ENCODE measurements around the gene DNAH9.

DNA sequence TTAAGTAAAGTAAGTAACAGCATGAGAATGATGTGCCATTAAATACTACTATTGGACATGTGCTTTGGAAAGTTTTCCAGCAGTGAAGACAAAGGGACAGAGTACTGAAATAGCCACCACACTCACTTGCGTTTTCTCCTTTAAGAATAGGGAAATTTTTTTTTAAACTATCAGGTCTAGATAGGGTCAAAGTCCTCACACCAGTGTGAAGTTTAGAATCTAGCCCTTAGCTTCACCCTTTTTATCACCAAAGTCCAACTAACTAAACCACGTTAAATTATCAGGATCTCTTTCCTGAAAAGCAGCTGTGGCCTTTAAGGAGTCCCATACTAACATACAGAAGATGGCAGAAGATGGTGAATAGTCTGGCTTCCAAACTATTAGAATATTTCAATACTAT lies 218.1 kb downstream of the DNAH9 start:
- TF ChIP-seq, protein P1, sequence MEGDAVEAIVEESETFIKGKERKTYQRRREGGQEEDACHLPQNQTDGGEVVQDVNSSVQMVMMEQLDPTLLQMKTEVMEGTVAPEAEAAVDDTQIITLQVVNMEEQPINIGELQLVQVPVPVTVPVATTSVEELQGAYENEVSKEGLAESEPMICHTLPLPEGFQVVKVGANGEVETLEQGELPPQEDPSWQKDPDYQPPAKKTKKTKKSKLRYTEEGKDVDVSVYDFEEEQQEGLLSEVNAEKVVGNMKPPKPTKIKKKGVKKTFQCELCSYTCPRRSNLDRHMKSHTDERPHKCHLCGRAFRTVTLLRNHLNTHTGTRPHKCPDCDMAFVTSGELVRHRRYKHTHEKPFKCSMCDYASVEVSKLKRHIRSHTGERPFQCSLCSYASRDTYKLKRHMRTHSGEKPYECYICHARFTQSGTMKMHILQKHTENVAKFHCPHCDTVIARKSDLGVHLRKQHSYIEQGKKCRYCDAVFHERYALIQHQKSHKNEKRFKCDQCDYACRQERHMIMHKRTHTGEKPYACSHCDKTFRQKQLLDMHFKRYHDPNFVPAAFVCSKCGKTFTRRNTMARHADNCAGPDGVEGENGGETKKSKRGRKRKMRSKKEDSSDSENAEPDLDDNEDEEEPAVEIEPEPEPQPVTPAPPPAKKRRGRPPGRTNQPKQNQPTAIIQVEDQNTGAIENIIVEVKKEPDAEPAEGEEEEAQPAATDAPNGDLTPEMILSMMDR (IDR thresholded peaks at IDR 0.05): no peak
- no peak for TF ChIP-seq EZH2 (IDR thresholded peaks at IDR 0.05; ENCODE audit: borderline replicate concordance, insufficient read depth, low read depth, low read length, poor library complexity, severe bottlenecking)
